Gastrocnemius medialis (tissue), 4 donors: ENCODE data around the gene ERI2.

ENCODE experiments used
- CTCF ChIP-seq, 5 experiments: fragments of 450-650 bp in 3 of 5; fragments of 200-600 bp in 2 of 5; sonication (generic) in 2 of 5; IDR thresholded peaks in 4 of 5; conservative IDR thresholded peaks in 1 of 5; 1 replicate in 4 of 5; 2 replicates in 1 of 5; pipeline ENCODE4 v1.5.1; 2016 to 2019; ENCODE audit warnings: antibody characterized with exemption in 5 of 5, mild to moderate bottlenecking in 3 of 5, moderate library complexity in 3 of 5
- POLR2A ChIP-seq, 2 donors: fragments of 450-650 bp; IDR thresholded peaks; one replicate each; pipeline ENCODE4 v1.6.1; 2017; ENCODE audit warnings: antibody characterized with exemption in 2 of 2, mild to moderate bottlenecking in 2 of 2, moderate library complexity in 2 of 2

- no peak for TF ChIP-seq POLR2A (IDR thresholded peaks at IDR 0.05)
- no peak for TF ChIP-seq CTCF (IDR thresholded peaks at IDR 0.05 in 4 of 5, conservative IDR thresholded peaks at IDR 0.05 in 1 of 5)
These were observed 42.6 kb downstream of the ERI2 start, which contains the start of gene ACSM3 for GRCh38 chr16:20763461-20764232.
